Panc1 (cell line): ENCODE measurements around the gene TSPAN4.

ENCODE experiments used
- POLR2AphosphoS5 ChIP-seq: IDR thresholded peaks from 2 replicates; pipeline ENCODE4 v1.6.1; 2012; ENCODE audit warnings: mild to moderate bottlenecking, low read depth, low read length, moderate library complexity
- REST ChIP-seq, 2 experiments: IDR thresholded peaks; 2 replicates each; pipeline ENCODE4 v1.6.1; 2011 to 2012; ENCODE audit warnings: low read depth in 2 of 2, control low read depth in 1 of 2, low read length in 1 of 2, mild to moderate bottlenecking in 1 of 2, moderate library complexity in 1 of 2; ENCODE audit not compliant: insufficient read depth in 1 of 2

- TF ChIP-seq POLR2AphosphoS5 (peak; percentile 42; the same call in 1 of the 2 replicates), REST (IDR thresholded peaks at IDR 0.05; ENCODE audit: insufficient read depth in 1 of 2, low read depth in 2 of 2, low read length in 1 of 2) (no peak)
Observed at GRCh38 chr11:794766-795633, 47.7 kb upstream of the TSPAN4 start.
